SU-DHL-6 (cell line): Measurements from ENCODE around the gene KRT6A.

Experiments
- CTCF ChIP-seq: fragments of 200-600 bp; sonication (generic); IDR thresholded peaks from one replicate; pipeline ENCODE4 v1.5.1; 2017; ENCODE audit warnings: antibody characterized with exemption, mild to moderate bottlenecking, low read length, moderate library complexity; ENCODE audit not compliant: insufficient read depth, poor library complexity, severe bottlenecking
- EZH2phosphoT487 ChIP-seq: fragments of 200-600 bp; sonication (generic), shearing (Covaris generic); conservative IDR thresholded peaks from 2 replicates; pipeline ENCODE4 v1.6.1; 2018; ENCODE audit warnings: mild to moderate bottlenecking, antibody characterized with exemption, low read length, moderate library complexity, mixed read lengths

GRCh38 chr12:52461693-52462092 is 31.4 kb downstream of the KRT6A start:
- TF ChIP-seq EZH2phosphoT487 (no peak), CTCF (no peak)
